DMS79 treated with DMSO at 0.1 percent for 48 hours (cell line): Measurements from ENCODE around the gene INHBB.
A peak's percentile ranks its signal among the peaks of the same experiment; 100 is the strongest.
"Not testable (repeated sequence)": the region's sequence is repeated elsewhere in the genome, so short reads cannot be mapped to it uniquely, and the experiment has no call there.

Experiments
- DNase-seq: peaks from one replicate; lab custom pipeline; 2025; lab: John Stamatoyannopoulos, UW

INHBB gene

GRCh38 chr2:120346026-120346666 lies at the start of gene INHBB:
INHBB (plus strand) TSS chr2:120346136; CDS start chr2:120346189, 53 bp downstream.
- no peak for DNase-seq

GRCh38 chr2:120298173-120298835 lies 47.6 kb upstream of the INHBB start:
- no peak for DNase-seq

GRCh38 chr2:120299004-120299403 lies 46.9 kb upstream of the INHBB start:
- DNase-seq, result no peak

GRCh38 chr2:120299561-120299960 lies 46.4 kb upstream of the INHBB start:
- DNase-seq, result no peak

GRCh38 chr2:120300385-120300784 lies 45.6 kb upstream of the INHBB start:
- no peak for DNase-seq

GRCh38 chr2:120301284-120301683 lies 44.7 kb upstream of the INHBB start:
- no peak for DNase-seq

GRCh38 chr2:120302301-120302700 lies 43.6 kb upstream of the INHBB start:
- DNase-seq, result no peak

GRCh38 chr2:120303177-120303576 lies 42.8 kb upstream of the INHBB start:
- no peak for DNase-seq

- no peak for DNase-seq
Measured at GRCh38 chr2:120305296-120305695, 40.6 kb upstream of the INHBB start.

- DNase-seq, result no peak
Measured at GRCh38 chr2:120305937-120306490, 39.9 kb upstream of the INHBB start.

- no peak for DNase-seq
Measured at GRCh38 chr2:120307482-120307881, 38.5 kb upstream of the INHBB start.

GRCh38 chr2:120308038-120308910 lies 37.7 kb upstream of the INHBB start:
- no peak for DNase-seq

- DNase-seq, result no peak
Measured at GRCh38 chr2:120310136-120310535, 35.8 kb upstream of the INHBB start.

- not testable (repeated sequence) for DNase-seq
Measured at GRCh38 chr2:120310841-120311240, 35.1 kb upstream of the INHBB start.

- no peak for DNase-seq
Measured at GRCh38 chr2:120312076-120312475, 33.9 kb upstream of the INHBB start.

- peak; percentile 89 for DNase-seq
Measured at GRCh38 chr2:120312860-120313694, 32.9 kb upstream of the INHBB start.

- peak; percentile 49 for DNase-seq
Measured at GRCh38 chr2:120313695-120314615, 32.0 kb upstream of the INHBB start.

GRCh38 chr2:120314690-120315366 lies 31.1 kb upstream of the INHBB start:
- DNase-seq, result peak; percentile 66

GRCh38 chr2:120315367-120316033 lies 30.4 kb upstream of the INHBB start:
- DNase-seq, result no peak
